CD4-positive, alpha-beta T cell treated with Interleukin-2 at 100 ng/mL for 4 hours (primary cell): Measurements from ENCODE around the gene MMP12.

Source experiments
- DNase-seq: peaks from one replicate; pipeline ENCODE4 v3.0.0-alpha.2; 2020; ENCODE audit warnings: low spot score

The MMP12 gene

DNA sequence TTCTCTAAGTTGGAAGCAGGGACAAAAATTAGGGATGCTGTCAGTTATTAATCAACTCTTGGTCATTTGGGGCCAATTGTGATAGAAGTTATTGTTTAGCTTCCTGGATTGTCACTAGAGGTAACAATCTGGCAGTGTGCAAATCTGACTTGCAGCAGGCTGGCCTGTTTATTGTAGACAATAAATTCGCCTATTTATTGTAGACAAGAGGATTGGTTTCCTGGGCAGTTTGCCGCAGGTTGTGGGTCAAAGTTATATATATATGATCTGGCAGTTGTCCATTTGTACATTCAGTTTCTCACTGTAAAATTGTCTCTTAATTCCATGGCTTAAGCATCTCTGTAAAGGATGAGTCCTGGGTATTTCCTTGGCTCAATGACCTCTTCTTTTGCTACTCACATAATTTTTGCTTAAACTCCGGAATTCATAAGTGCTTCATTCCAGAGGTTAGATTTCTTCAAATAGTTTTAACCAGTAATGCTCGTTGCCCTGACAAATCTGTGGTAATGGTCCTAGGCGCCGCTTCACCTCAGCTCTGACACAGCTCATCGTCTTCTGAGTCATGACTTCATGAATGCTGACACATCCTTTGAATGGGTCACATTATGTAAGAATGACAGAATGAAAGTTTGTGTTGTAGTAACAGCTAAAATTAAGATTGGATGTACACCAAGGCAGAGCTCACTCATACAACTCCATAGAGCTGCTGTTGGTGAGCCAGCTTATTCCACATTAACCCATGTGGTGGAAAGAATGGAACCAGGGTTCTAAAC is 23.6 kb downstream of the MMP12 start:
- DNase-seq, result no peak

DNA sequence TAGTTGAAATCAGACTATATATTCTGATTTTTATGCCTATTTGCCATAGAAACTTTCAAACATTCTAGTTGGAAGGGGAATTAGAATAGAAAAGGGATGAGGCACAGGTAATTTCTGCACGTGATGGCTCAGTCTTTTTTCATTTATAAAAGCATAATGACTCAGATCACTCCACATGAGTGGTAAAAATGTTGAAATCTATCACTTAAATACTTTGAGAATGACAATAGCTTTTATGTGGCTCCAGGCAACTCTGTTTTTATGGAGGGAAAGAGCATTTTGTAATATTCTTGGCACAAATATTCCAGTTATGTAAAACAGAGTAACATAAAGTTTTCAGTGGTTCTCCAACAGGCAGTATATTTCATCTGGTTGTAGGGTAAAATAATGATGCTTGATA is 25.5 kb downstream of the MMP12 start:
- no peak for DNase-seq

DNA sequence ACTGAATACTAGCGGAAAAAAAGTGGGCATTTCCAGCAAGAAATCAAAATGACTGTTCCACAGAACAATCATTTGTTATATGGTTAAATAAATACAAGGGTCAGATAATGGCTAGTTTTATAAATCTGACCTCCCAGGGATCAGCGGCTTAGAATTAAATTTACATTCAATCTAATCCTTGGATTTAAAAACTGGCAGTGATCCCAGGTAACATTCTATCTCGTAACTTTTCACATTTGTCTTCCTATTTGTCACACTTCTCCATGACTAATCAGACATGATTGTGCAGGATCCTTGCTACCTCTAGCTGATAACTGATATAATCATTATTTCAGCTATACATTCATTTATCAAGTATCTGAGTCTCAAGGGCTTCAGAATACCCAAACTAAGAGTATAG is 28.5 kb downstream of the MMP12 start:
- DNase-seq, result no peak

DNA sequence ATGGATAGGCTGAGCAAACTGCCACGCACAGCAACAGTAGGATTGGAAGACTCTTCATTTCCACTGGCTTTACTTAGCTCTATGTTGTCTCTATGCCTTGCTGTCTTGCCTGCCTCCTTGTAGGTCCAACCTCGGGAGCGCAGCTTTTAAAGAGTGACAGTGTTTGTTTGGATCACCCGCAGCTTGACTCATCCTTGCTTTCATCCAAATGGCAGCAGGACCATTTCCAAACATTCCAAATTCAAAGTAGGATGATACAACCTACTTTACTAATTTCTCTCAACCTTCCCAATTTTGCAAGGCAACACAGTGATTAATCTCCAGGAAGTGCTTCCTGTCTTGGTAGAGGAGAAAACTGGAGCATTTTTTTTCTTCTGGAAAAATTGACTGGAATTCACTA is 31.3 kb downstream of the MMP12 start, which contains the start of gene MMP3:
TSS of gene MMP3 (minus strand) at position 121 of the 400 bp plus-strand sequence. CDS start at position 58, 63 bp downstream.
- no peak for DNase-seq

DNA sequence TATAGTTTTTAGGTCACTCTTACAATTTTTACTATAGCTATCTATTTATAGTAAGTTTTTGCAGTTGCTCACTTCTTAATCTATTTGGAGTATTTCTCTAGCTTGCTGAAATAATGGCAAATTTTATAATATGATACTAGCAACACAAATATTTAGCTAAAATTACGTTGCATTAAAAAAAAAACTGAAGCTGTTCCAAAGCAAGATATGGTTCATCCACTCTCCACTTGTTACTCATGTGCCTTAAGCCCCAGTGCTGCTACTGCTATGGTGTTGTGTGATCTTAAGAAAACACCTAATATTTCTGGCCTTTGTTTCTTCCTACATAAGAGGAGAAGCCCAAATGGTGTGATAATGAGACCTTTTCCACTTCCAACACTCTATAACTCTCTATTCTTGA is 31.9 kb downstream of the MMP12 start:
- DNase-seq, result no peak

DNA sequence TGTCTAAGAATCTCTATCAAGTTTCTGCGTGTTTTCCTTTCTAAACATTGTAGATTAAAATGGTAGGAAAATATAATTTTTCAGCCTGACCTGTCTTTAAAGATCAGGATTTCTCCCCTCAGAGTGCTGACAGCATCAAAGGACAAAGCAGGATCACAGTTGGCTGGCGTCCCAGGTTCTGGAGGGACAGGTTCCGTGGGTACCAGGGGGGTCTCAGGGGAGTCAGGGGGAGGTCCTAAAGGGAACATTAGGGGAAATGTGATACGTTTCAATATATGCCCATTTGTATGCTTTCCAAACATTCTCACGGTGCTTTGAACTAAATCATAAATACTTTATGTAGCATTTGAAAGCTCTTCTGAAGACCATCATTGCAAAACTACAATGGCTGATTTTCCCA is 34.8 kb downstream of the MMP12 start:
- no peak for DNase-seq

DNA sequence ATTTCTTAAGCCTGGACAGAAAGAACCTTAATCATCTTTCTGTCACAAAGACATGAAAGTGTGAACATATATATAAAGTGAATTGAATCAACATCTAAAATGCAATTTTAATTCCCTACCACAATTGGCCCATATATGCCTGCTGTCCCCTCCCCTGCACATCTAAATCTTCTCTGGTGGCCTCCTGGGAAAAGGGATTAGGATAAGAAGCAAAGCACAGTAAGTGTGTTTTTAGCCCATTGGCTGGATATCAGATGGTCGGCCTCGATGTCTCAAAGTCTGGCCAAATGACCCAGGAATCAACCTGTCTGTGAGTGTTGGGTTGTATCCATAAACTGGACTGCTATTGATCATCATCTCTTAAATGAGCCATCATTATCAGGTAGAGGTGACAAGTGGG is 37.1 kb downstream of the MMP12 start:
- no peak for DNase-seq

DNA sequence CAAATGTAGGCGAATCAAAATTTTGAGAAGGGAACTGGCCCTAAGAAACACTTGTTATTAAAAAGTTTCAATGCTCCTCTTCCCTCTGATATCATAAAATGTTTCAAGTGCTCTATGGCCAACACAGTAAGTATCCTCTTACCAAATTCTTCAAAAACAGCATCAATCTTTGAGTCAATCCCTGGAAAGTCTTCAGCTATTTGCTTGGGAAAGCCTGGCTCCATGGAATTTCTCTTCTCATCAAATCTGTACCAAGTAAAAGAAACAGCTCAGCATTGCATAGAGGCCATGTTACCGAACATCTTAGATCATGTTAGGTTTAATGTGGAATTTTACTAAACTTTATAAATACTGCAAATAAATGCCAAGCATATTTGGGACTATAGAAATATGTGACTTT is 37.6 kb downstream of the MMP12 start:
- no peak for DNase-seq

DNA sequence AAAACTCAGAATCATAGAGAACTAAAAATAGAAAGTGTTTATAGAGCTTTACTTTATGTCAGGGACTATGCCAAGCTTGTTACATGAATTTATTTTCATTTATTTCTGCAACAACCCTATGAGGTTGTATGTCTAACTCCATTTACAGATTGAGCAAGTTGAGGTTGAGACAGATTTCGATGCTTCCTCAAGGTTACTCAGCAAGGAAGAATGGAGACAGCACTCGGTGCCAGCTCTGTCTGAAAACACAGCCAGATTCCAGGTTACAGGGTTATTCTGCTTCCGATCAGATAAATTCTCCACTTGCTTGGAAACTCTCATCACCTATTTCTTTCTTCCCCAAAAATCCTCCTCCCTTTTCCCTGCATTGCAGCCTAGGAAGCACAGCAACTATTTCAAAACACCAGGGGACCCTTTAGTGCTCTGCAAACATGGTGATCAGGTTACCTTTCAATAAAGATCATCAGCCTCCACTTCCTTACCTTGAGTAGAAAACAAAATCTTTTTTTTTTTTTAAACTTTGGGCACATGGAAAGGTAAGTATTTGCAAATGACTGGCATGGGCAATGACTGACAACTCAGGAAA is 38.4 kb downstream of the MMP12 start:
- no peak for DNase-seq

DNA sequence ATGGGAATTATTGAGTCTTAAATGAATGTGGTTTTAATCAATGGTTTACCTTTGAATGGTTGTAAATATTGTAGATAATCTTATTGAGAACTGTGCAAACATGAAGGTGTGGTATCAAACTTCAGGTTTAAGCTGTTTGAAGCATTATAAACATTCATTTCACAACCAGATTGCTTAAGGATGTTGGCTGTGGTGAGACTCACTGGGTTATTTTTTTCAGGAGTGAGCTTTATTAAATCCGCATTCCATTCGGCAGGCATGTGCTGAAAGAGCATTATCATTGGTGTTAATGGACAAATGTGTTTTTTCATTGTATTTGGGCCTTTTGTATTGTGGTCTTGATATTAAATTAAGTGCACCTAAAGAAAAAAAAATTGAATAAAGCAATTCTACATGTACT is 41.1 kb downstream of the MMP12 start:
- no peak for DNase-seq

DNA sequence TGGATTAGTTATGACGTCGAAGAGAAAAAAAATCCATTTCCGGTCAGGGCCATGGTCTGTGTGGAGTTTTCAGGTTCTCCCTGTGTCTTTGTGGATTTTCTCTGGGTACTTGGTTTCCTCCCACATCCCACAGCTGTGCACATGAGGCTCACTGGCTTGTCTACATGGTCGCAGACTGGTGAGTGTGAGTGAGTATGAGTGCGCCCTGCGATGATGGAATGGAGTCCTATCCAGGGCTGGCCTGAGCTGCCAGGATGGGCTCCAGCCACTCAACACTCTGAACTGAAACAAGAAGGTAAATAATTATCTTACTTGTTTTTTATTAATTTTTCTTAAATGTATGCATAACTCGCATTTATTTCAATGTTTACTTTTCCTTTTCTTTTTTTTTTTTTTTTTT is 42.2 kb downstream of the MMP12 start:
- DNase-seq, result no peak

DNA sequence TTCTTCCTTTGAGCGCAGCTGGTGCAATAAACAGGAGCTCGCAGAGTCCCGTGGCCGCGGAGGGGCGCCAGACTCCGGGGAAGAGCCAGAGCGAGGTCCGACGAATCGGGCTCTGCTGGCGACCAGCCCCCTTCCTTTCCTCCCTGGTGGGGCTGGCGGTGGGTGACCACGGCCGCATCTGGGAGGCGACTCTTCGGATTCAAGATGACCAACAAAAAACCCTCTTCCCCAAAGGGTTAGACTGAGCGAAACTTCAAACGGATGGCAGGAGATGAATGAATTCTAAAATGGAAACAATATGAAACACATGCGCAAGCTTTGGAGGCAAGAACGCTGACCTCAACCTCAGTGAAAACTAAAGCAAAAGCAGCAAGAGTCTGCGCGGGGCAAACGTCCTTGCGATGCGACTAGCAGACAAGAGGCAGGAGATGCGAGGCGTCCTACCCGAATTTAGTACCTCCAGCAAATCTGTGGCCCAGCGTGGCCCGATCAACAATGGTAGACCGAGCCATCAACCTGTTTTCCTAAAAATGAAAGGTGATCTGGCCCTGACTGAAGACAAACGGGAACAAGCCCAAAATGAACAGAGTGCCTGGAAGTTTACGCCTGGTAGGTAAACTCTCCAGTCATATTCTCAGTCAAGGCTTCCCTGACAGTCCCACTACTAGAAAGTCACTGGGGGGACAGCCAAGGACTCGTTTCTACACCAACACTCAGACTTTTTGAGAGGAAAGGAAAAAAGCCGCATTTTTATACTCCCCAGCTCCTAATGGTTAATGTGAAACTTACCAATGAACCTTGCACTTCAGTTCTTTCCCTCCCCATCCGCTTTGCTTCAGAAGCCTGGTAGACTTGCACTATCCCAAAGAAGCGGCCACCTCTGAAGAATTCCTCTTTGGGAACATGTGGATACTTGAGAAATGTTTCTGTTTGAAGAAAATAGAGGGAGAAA is 43.0 kb downstream of the MMP12 start:
- DNase-seq, result no peak

DNA sequence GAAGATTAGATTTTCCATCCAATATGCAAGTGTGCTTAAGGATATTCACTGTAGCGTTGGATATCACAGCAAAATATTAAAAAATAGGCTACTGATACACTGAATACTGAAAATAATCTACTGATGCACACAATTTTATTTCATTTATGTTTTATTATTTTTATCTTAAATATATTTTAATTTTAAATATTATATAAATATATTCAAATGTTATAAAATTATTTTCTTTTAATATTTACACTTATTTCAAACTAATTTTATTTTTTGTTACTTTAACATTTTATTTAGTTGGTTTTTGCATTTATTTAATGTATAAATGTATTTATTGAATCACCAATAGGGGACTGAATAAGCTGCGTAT is 43.7 kb downstream of the MMP12 start:
- no peak for DNase-seq

DNA sequence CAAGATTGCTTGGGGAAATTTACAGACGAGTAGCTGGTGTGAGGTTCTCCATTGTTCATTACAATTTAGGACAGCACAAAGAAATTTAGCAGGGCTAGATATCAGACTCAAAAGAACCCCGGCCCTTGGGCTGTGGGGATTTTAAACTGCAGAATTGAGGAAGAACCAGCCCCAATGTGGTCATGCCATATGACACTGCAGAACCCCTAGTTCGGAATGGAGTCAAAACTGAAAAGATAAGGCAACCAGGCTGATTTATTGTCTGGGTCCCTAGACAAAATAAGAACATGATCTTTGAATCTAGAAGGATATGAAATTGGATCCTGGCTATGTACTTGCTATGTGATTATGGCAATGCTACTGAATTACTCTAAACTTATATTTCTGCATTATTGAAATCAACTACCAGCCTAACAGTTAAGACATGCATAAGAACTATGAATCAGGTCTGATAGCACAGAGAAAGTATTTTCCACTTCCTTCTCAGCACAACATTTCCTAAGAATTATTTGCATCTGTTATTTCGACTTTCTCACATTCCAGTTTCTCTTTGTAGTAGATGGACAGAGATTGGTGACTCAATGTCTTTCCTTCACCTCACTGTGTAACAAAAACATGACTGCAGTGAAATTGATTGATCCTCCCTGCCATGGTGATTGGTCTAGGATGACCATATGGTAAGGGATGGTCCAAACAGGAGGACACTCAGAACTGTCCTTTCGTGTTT is 44.6 kb downstream of the MMP12 start:
- DNase-seq, result no peak

DNA sequence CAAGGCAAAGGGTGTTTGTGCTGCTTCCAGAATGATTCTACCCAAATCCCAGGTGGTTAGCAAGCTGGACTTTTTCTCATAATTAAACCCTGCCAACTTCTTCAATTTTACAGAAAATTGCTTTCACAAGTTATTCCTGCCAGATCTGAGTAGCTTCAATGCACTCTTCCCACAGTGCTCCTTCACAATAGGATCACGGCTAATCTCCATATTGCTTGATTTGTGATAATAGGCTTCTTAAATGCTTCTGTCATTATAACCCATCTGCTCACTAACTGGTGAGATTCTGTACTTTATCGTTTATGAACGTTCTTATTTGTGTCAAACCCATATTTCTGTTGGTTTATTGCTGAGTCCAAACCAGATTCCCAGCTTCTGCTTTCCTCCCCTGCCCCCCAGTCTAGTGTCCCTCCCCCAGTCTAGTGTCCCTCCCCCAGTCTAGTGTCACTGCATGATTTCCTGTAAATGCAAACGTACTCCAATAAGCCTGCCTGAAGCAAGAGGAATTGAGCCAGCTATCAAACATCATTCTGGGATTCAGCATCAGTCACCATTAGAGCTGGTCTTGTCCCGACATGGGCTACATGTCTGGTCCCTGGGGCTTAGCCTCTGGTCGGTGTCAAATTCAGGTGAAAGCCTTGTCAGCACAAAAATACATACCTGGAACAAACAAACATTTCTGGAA is 45.3 kb downstream of the MMP12 start:
- no peak for DNase-seq

DNA sequence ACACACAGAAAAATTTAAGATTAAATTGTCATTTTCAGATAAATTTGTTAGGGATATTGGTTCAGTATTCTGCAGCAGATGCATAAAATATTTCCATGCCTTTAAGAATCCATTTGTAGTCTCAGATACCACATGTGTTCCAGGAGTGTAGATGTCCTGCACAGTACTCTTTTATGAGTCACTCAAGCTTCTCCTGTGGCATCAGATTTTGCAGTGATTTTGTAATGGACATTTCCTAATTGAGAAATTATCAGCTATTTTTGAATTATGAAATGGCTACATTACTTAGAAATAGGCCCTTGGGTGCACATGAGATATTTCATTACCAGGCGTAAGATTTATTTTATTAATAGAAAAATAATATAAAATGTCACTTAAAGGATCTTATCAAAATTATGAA is 50.2 kb downstream of the MMP12 start:
- no peak for DNase-seq

DNA sequence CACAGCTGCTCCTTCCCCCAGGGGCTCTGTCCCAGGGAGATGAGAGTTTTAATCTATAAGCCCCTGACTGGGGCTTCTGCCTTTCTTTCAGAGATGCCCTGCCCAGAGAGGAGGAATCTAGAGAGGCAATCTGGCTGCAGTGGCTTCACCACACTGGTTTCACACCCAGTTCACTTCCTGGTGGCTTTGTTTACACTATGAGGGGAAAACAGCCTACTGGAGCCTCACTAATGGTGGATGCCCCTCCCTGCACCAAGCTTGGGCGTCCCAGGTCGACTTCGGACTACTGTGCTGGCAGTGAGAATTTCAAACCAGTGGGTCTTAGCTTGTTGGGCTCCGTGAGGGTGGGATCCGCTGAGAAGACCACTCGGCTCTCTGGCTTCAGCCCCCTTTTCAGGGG is 55.3 kb downstream of the MMP12 start:
- no peak for DNase-seq

DNA sequence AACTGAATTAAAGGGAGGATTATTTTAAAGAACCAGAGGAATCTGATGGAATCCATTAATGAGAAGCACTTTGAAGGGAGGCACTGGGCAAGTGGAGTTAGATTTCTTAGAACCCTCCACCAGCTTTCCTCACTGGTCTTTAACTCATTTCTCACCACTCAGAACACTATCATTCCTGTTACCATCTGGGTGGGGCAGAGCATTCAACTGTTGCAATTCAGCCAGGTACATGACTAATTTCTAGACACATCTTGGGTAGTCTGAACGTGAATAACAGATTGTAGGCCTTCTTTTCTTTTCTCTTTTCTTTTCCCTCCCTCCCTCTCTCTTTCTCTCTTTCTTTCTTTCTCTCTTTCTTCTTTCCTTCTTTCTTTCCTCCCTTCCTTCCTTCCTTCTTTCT is 61.3 kb downstream of the MMP12 start:
- no peak for DNase-seq
